Measurements from ENCODE around the gene AAMP. TPM values are rescaled to one million over a fixed set of nuclear protein-coding genes. Genes with fewer than 3 reads are reported as not detected.

AAMP gene
- total and polyA plus RNA-seq, 4 donors, result 63.6 to 116 (median 74.6) TPM

DNA sequence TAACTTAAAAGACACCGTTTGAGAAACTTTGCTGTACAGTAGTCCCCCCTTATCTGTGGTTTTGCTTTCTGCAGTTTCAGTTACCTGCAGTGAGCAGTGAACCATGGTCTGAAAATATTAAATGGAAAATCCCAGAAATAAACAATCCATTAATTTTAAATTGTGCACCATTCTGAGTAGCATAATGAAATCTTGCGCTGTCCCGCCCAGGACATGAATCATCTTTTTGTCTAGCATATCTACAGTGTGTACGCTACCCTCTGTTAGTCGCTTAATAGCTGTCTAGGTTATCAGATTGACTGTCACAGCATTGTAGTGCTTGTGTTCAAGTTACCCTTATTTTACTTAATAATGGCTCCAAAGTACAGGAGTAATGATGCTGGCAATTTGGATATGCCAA lies 46.9 kb downstream of the AAMP start:
- Histone ChIP-seq H3K27ac (ENCODE audit: low read depth in 1 of 2, low read length in 2 of 2) (no peak overlapping the region), H3K36me3 (ENCODE audit: control insufficient read depth in 4 of 4, insufficient read depth in 3 of 4, low read depth in 1 of 4, low read length in 3 of 4) (peaks cover 0 to 6% (median 3%) of the 10 kb centered on the region in 4 donors), H3K27me3 (ENCODE audit: control insufficient read depth in 4 of 4, insufficient read depth in 4 of 4, low read length in 3 of 4) (no peaks in the 10 kb centered on the region), H3K9ac (ENCODE audit: low read depth in 1 of 2, low read length in 2 of 2) (no peak overlapping the region), H3K4me3 (ENCODE audit: low read depth in 1 of 3, low read length in 3 of 3) (no peak overlapping the region), H3K9me3 (ENCODE audit: control insufficient read depth in 4 of 4, low read length in 3 of 4) (no peaks in the 10 kb centered on the region), H3K4me1 (ENCODE audit: control insufficient read depth in 4 of 4, insufficient read depth in 4 of 4, low read length in 3 of 4) (peaks cover 5 to 21% (median 7%) of the 10 kb centered on the region in 4 donors)
- no peak for DNase-seq (ENCODE audit: low spot score)
- TF ChIP-seq EGR1 (IDR thresholded peaks at IDR 0.05; ENCODE audit: low read depth in 2 of 2) (no peak), YY1 (IDR thresholded peaks at IDR 0.05) (no peak), HNF4A (conservative IDR thresholded peaks at IDR 0.05) (no peak), HNF4G (IDR thresholded peaks at IDR 0.05) (no peak), FOXA1 (IDR thresholded peaks at IDR 0.05) (no peak), RXRA (IDR thresholded peaks at IDR 0.05) (no peak), ZBTB33 (IDR thresholded peaks at IDR 0.05) (no peak), SP1 (IDR thresholded peaks at IDR 0.05) (no peak), FOXA2 (IDR thresholded peaks at IDR 0.05) (no peak), NR2F2 (IDR thresholded peaks at IDR 0.05) (no peak), RAD21 (IDR thresholded peaks at IDR 0.05) (no peak), TAF1 (conservative IDR thresholded peaks at IDR 0.05) (no peak), GABPA (IDR thresholded peaks at IDR 0.05 in 1 of 2, conservative IDR thresholded peaks at IDR 0.05 in 1 of 2) (no peak)
- TF ChIP-seq, protein P1, sequence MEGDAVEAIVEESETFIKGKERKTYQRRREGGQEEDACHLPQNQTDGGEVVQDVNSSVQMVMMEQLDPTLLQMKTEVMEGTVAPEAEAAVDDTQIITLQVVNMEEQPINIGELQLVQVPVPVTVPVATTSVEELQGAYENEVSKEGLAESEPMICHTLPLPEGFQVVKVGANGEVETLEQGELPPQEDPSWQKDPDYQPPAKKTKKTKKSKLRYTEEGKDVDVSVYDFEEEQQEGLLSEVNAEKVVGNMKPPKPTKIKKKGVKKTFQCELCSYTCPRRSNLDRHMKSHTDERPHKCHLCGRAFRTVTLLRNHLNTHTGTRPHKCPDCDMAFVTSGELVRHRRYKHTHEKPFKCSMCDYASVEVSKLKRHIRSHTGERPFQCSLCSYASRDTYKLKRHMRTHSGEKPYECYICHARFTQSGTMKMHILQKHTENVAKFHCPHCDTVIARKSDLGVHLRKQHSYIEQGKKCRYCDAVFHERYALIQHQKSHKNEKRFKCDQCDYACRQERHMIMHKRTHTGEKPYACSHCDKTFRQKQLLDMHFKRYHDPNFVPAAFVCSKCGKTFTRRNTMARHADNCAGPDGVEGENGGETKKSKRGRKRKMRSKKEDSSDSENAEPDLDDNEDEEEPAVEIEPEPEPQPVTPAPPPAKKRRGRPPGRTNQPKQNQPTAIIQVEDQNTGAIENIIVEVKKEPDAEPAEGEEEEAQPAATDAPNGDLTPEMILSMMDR (IDR thresholded peaks at IDR 0.05; ENCODE audit: low read depth, low read length, missing input control), result no peak
- TF ChIP-seq, protein P2, sequence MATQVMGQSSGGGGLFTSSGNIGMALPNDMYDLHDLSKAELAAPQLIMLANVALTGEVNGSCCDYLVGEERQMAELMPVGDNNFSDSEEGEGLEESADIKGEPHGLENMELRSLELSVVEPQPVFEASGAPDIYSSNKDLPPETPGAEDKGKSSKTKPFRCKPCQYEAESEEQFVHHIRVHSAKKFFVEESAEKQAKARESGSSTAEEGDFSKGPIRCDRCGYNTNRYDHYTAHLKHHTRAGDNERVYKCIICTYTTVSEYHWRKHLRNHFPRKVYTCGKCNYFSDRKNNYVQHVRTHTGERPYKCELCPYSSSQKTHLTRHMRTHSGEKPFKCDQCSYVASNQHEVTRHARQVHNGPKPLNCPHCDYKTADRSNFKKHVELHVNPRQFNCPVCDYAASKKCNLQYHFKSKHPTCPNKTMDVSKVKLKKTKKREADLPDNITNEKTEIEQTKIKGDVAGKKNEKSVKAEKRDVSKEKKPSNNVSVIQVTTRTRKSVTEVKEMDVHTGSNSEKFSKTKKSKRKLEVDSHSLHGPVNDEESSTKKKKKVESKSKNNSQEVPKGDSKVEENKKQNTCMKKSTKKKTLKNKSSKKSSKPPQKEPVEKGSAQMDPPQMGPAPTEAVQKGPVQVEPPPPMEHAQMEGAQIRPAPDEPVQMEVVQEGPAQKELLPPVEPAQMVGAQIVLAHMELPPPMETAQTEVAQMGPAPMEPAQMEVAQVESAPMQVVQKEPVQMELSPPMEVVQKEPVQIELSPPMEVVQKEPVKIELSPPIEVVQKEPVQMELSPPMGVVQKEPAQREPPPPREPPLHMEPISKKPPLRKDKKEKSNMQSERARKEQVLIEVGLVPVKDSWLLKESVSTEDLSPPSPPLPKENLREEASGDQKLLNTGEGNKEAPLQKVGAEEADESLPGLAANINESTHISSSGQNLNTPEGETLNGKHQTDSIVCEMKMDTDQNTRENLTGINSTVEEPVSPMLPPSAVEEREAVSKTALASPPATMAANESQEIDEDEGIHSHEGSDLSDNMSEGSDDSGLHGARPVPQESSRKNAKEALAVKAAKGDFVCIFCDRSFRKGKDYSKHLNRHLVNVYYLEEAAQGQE (IDR thresholded peaks at IDR 0.05), result no peak
- TF ChIP-seq, protein P3, sequence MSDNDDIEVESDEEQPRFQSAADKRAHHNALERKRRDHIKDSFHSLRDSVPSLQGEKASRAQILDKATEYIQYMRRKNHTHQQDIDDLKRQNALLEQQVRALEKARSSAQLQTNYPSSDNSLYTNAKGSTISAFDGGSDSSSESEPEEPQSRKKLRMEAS (IDR thresholded peaks at IDR 0.05), result no peak
- WGBS, result 74% methylated on average over 5 of the region's 5 CpGs

- no peak overlapping the region for H3K27ac ChIP-seq (ENCODE audit: low read depth in 1 of 2, low read length in 2 of 2)
- H3K9me3 ChIP-seq (ENCODE audit: control insufficient read depth in 4 of 4, low read length in 3 of 4), result no peaks in the 10 kb centered on the region
- no peak overlapping the region for H3K9ac ChIP-seq (ENCODE audit: low read depth in 1 of 2, low read length in 2 of 2)
- H3K27me3 ChIP-seq (ENCODE audit: control insufficient read depth in 4 of 4, insufficient read depth in 4 of 4, low read length in 3 of 4), result no peaks in the 10 kb centered on the region
- H3K36me3 ChIP-seq (ENCODE audit: control insufficient read depth in 4 of 4, insufficient read depth in 3 of 4, low read depth in 1 of 4, low read length in 3 of 4), result peaks cover 0 to 4% (median 0%) of the 10 kb centered on the region in 4 donors
- WGBS, result 56% methylated on average over 5 of the region's 5 CpGs
- no peak for DNase-seq (ENCODE audit: low spot score)
- TF ChIP-seq RXRA (IDR thresholded peaks at IDR 0.05), result no peak
- TF ChIP-seq YY1 (IDR thresholded peaks at IDR 0.05), result no peak
- TF ChIP-seq HNF4A (conservative IDR thresholded peaks at IDR 0.05), result no peak
- no peak for TF ChIP-seq FOXA2 (IDR thresholded peaks at IDR 0.05)
- no peak for TF ChIP-seq EGR1 (IDR thresholded peaks at IDR 0.05; ENCODE audit: low read depth in 2 of 2)
- TF ChIP-seq, protein P1 (IDR thresholded peaks at IDR 0.05; ENCODE audit: low read depth, low read length, missing input control), result no peak
- no peak for TF ChIP-seq ZBTB33 (IDR thresholded peaks at IDR 0.05)
- no peak for TF ChIP-seq TAF1 (conservative IDR thresholded peaks at IDR 0.05)
- no peak for TF ChIP-seq HNF4G (IDR thresholded peaks at IDR 0.05)
- TF ChIP-seq SP1 (IDR thresholded peaks at IDR 0.05), result no peak
- TF ChIP-seq, protein P3 (IDR thresholded peaks at IDR 0.05), result no peak
- no peak for TF ChIP-seq RAD21 (IDR thresholded peaks at IDR 0.05)
- TF ChIP-seq ATF3 (IDR thresholded peaks at IDR 0.05), result no peak
- no peak for TF ChIP-seq GABPA (IDR thresholded peaks at IDR 0.05 in 1 of 2, conservative IDR thresholded peaks at IDR 0.05 in 1 of 2)
- no peak for TF ChIP-seq FOXA1 (IDR thresholded peaks at IDR 0.05)
- no peak for TF ChIP-seq JUND (IDR thresholded peaks at IDR 0.05)
- H3K4me3 ChIP-seq (ENCODE audit: low read depth in 1 of 3, low read length in 3 of 3), result no peak overlapping the region
- H3K4me1 ChIP-seq (ENCODE audit: control insufficient read depth in 4 of 4, insufficient read depth in 4 of 4, low read length in 3 of 4), result peaks cover 6 to 32% (median 15%) of the 10 kb centered on the region in 4 donors
These were observed 48.9 kb downstream of the AAMP start for GRCh38 chr2:218221000-218221399.
